Measurements from ENCODE around the gene EFNB2. TPM values are rescaled to one million over a fixed set of nuclear protein-coding genes. Genes with fewer than 3 reads are reported as not detected.

The EFNB2 gene
- total and polyA plus RNA-seq, 9 of the 15 experiments (the other 6 are each of a cell fraction or from before 2014, with no cell fraction given): 0.01 to 0.29 (median 0.18) TPM

DNA sequence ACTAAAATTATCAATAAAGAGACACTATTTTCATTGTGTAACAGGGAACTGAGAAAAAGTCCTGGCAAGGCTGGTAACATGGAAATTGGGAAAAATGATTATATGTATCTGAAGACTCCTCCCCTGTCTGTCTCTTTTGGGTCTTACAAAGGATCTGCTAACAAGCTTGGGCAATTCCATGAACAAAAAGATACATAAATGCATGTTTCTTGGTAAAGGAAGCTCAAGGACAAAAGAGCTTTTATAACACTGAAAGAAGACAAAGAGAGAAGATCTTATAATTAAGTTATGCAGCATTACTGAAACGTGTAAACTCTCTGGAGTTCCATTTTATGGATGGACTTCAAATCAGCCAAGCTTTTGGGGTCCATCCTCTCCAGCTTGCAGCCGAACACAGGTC is 29.2 kb downstream of the EFNB2 start:
- 27% methylated on average over 2 of the region's 2 CpGs for WGBS (ENCODE audit: insufficient coverage, low coverage, missing lambda C conversion rate)
- H3K36me3 ChIP-seq (ENCODE audit: control insufficient read depth, insufficient read depth, low read length): no peaks in the 10 kb centered on the region
- no peak overlapping the region for H2AFZ ChIP-seq (ENCODE audit: low read depth, low read length)
- ChIA-PET POLR2A (no interaction called here), CTCF (ENCODE audit: low intra/inter-chr PET ratio) (no interaction called here)
- DNase-seq (ENCODE audit: extremely low read depth in 1 of 4, low spot score in 3 of 4) (no peak), ATAC-seq (no peak), FAIRE-seq (no peak)
- in situ Hi-C loops (cut with MboI) (no loop called here), intact Hi-C loops (cut with micrococcal nuclease) (no loop called here)
- no peaks in the 10 kb centered on the region for H3K79me2 ChIP-seq (ENCODE audit: control insufficient read depth, insufficient read depth, low read length)
- H3K9me3 ChIP-seq (replicated peaks; ENCODE audit: control insufficient read depth, insufficient read depth, low read depth, low read length): no peaks in the 10 kb centered on the region
- H4K20me1 ChIP-seq (replicated peaks; ENCODE audit: control insufficient read depth, insufficient read depth, low read length): no peaks in the 10 kb centered on the region
- BruUV-seq (replicated peaks): no TSS peak
- no peak overlapping the region for H3K9ac ChIP-seq (ENCODE audit: insufficient read depth in 1 of 2, low read depth in 2 of 2, low read length in 2 of 2)
- no peak overlapping the region for H3K4me3 ChIP-seq
- H3K9me1 ChIP-seq (ENCODE audit: control insufficient read depth, insufficient read depth, low read length): no peaks in the 10 kb centered on the region
- H3K27ac ChIP-seq (ENCODE audit: extremely low read depth, low read depth, low read length): no peak overlapping the region
- peaks cover 0 to 3% of the 10 kb centered on the region in 2 experiments; a peak in 3 of 5 replicates for H3K4me1 ChIP-seq (replicated peaks in 1 of 2; ENCODE audit: control insufficient read depth in 2 of 2, insufficient read depth in 2 of 2, low read length in 2 of 2)
- H3K27me3 ChIP-seq (ENCODE audit: control insufficient read depth in 2 of 2, insufficient read depth in 2 of 2, low read length in 2 of 2): no peaks in the 10 kb centered on the region
- H3K4me2 ChIP-seq (ENCODE audit: insufficient read depth, low read length): no peak overlapping the region
- TF ChIP-seq NEUROD1 (IDR thresholded peaks at IDR 0.05; ENCODE audit: borderline replicate concordance, low read depth, low read length, partially characterized antibody) (no peak), TRIM24 (IDR thresholded peaks at IDR 0.05) (no peak), CBX2 (IDR thresholded peaks at IDR 0.05; ENCODE audit: insufficient read depth, low read length, poor library complexity, severe bottlenecking) (no peak), ZNF586 (CRISPR knock-in tag; conservative IDR thresholded peaks at IDR 0.05) (no peak), PML (IDR thresholded peaks at IDR 0.05; ENCODE audit: low read length) (no peak), ZC3H8 (IDR thresholded peaks at IDR 0.05) (no peak), KLF16 (IDR thresholded peaks at IDR 0.05) (no peak), RBM22 (IDR thresholded peaks at IDR 0.05; ENCODE audit: low read depth, low read length, poor library complexity, severe bottlenecking) (no peak), ZNF24 (IDR thresholded peaks at IDR 0.05) (no peak), SP1 (CRISPR knock-in tag; IDR thresholded peaks at IDR 0.05) (no peak), NR4A1 (CRISPR knock-in tag; IDR thresholded peaks at IDR 0.05) (no peak), NR4A1 (tag; IDR thresholded peaks at IDR 0.05) (no peak)
- TF ChIP-seq, protein P1, sequence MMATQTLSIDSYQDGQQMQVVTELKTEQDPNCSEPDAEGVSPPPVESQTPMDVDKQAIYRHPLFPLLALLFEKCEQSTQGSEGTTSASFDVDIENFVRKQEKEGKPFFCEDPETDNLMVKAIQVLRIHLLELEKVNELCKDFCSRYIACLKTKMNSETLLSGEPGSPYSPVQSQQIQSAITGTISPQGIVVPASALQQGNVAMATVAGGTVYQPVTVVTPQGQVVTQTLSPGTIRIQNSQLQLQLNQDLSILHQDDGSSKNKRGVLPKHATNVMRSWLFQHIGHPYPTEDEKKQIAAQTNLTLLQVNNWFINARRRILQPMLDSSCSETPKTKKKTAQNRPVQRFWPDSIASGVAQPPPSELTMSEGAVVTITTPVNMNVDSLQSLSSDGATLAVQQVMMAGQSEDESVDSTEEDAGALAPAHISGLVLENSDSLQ (IDR thresholded peaks at IDR 0.05): no peak
- TF ChIP-seq, protein P2, sequence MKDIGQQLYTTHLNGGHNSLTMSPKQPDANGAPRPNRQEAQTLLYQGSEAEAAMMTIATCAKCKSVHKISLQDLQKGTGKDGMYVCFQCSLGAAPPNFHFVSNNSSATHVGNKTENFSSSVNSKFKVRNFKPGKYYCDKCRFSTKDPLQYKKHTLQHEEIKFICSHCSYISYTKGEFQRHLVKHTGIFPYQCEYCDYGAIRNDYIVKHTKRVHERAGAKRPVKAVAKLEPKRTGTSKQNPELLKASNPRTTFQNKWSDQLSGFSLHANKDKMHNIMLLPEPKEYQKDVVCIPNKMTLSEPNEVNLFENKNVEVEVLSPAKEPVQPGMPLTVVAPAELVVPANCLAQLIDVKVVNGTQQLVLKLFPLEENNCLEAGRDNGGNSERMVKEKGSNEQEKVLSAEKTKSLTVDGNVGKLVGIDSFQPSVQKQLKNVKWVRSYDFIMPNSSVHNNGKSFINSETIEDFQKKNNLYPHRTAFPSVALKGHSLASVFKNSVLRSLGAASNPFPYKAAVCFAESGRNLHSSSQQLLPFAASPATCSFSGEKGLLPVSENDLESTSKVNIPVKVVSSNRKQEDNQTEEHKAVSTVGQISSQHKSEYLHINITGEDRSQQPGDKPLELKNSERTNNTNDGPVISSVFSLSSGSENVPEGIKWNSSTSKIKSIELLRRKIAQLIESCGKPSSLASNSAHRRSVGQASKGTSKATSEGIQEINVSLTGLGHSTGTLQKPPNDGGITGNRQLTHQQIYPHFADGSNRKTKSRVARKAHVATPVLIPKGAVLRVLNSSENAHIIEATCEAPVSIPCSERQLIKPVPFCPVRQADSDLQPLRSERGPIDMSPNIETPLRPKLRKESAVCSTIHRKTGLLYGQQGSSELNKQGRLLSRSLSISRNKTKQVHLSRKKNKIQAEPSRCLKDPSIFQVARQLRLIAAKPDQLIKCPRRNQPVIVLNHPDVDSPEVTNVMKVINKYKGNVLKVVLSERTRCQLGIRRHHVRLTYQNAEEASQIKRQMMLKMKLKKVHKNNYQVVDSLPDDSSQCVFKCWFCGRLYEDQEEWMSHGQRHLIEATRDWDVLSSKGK (CRISPR knock-in tag; IDR thresholded peaks at IDR 0.05): no peak
- TF ChIP-seq, protein P3, sequence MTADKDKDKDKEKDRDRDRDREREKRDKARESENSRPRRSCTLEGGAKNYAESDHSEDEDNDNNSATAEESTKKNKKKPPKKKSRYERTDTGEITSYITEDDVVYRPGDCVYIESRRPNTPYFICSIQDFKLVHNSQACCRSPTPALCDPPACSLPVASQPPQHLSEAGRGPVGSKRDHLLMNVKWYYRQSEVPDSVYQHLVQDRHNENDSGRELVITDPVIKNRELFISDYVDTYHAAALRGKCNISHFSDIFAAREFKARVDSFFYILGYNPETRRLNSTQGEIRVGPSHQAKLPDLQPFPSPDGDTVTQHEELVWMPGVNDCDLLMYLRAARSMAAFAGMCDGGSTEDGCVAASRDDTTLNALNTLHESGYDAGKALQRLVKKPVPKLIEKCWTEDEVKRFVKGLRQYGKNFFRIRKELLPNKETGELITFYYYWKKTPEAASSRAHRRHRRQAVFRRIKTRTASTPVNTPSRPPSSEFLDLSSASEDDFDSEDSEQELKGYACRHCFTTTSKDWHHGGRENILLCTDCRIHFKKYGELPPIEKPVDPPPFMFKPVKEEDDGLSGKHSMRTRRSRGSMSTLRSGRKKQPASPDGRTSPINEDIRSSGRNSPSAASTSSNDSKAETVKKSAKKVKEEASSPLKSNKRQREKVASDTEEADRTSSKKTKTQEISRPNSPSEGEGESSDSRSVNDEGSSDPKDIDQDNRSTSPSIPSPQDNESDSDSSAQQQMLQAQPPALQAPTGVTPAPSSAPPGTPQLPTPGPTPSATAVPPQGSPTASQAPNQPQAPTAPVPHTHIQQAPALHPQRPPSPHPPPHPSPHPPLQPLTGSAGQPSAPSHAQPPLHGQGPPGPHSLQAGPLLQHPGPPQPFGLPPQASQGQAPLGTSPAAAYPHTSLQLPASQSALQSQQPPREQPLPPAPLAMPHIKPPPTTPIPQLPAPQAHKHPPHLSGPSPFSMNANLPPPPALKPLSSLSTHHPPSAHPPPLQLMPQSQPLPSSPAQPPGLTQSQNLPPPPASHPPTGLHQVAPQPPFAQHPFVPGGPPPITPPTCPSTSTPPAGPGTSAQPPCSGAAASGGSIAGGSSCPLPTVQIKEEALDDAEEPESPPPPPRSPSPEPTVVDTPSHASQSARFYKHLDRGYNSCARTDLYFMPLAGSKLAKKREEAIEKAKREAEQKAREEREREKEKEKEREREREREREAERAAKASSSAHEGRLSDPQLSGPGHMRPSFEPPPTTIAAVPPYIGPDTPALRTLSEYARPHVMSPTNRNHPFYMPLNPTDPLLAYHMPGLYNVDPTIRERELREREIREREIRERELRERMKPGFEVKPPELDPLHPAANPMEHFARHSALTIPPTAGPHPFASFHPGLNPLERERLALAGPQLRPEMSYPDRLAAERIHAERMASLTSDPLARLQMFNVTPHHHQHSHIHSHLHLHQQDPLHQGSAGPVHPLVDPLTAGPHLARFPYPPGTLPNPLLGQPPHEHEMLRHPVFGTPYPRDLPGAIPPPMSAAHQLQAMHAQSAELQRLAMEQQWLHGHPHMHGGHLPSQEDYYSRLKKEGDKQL (CRISPR knock-in tag; IDR thresholded peaks at IDR 0.05; ENCODE audit: borderline replicate concordance): no peak

All from K562 (cell line).